Heart left ventricle (tissue), 16 donors: ENCODE data around the gene PRG3. TPM values are rescaled to one million over a fixed set of nuclear protein-coding genes. Genes with fewer than 3 reads are reported as not detected.
"Not testable (repeated sequence)": the region's sequence is repeated elsewhere in the genome, so short reads cannot be mapped to it uniquely, and the experiment has no call there.

Experiments used
- ATAC-seq, 4 donors: fragments of 200-7000 bp; cut with Tn5 transposase; one replicate each; pipeline ENCODE4 v1.9.1; 2020 to 2022; ENCODE audit warnings: moderate library complexity in 4 of 4, mild to moderate bottlenecking in 3 of 4, moderate number of reproducible peaks in 1 of 4
- DNase-seq, 5 donors: peaks; one replicate each; pipeline ENCODE4 v3.0.0-alpha.2; 2020
- H3K27ac ChIP-seq, 12 donors: fragments of 200-600 bp; sonication (generic) in 4 of 12; one replicate each; pipeline versions ENCODE4 v1.5.0 to v1.8.0; 2016 to 2022; ENCODE audit warnings: mild to moderate bottlenecking in 2 of 12
- H3K27me3 ChIP-seq, 9 donors: fragments of 200-600 bp; sonication (generic) in 2 of 9; one replicate each; pipeline versions ENCODE4 v1.5.1 to v1.8.0; 2016 to 2022; ENCODE audit warnings: mild to moderate bottlenecking in 3 of 9
- H3K36me3 ChIP-seq, 9 donors: fragments of 200-600 bp; sonication (generic) in 2 of 9; one replicate each; pipeline versions ENCODE4 v1.5.0 to v1.8.0; 2018 to 2022; ENCODE audit warnings: mild to moderate bottlenecking in 2 of 9
- H3K4me1 ChIP-seq, 12 donors: fragments of 200-600 bp; sonication (generic) in 4 of 12; one replicate each; pipeline versions ENCODE4 v1.5.0 to v1.8.0; 2016 to 2022; ENCODE audit warnings: mild to moderate bottlenecking in 3 of 12
- H3K4me3 ChIP-seq, 12 donors: fragments of 200-600 bp; sonication (generic) in 4 of 12; one replicate each; pipeline versions ENCODE4 v1.5.0 to v1.8.0; 2017 to 2022; ENCODE audit warnings: mild to moderate bottlenecking in 9 of 12, moderate library complexity in 4 of 12
- H3K9me3 ChIP-seq, 12 donors: fragments of 200-600 bp; sonication (generic) in 4 of 12; one replicate each; pipeline versions ENCODE4 v1.5.0 to v1.8.0; 2016 to 2022; ENCODE audit warnings: mild to moderate bottlenecking in 1 of 12
- POLR2A ChIP-seq, 2 donors: fragments of 450-650 bp; IDR thresholded peaks; one replicate each; pipeline ENCODE4 v1.6.1; 2017; ENCODE audit warnings: antibody characterized with exemption in 2 of 2, mild to moderate bottlenecking in 2 of 2, moderate library complexity in 2 of 2
- WGBS, 4 donors: extraction: QIAGEN DNeasy Blood & Tissue Kit in 2 of 4; methylation state at CpG; one replicate each; pipeline versions ENCODE4 v1.1.5 to v1.1.7; 2013 to 2018; 5-methylcytosine and 5-hydroxymethylcytosine counted together
- intact Hi-C, 10 donors: fragments of 100-400 bp; cut with DNase I; formaldehyde crosslinking; loops; one replicate each; pipeline versions ENCODE4 v1.11.1 to v1.14.2; 2022
- polyA plus RNA-seq, 2 donors: library from polyadenylated mRNA; stranded (reverse); fragments of 200-250 nt; gene quantifications; one replicate each; pipeline ENCODE4 v1.2.3, GENCODE V29; 2013
- total RNA-seq, 9 donors: library from RNA; depleted of rRNA in 2 of 9; stranded (reverse); fragments of >200 nt in 2 of 9; fragmentation: NEBNext Ultra II Directional in 3 of 9; extraction: Animal tissue kit (Norgen Biotek cat#: 25700) in 3 of 9; gene quantifications; one replicate each; pipeline versions ENCODE4 v1.1.0 to v1.2.4, GENCODE V29; 2016 to 2023
- TF ChIP-seq, protein P1 (sequence below), 12 donors: fragments of 200-600 bp; sonication (generic) in 4 of 12; IDR thresholded peaks; one replicate each; pipeline versions ENCODE4 v1.5.0 to v1.8.0; 2018 to 2022; ENCODE audit warnings: antibody characterized with exemption in 12 of 12, mild to moderate bottlenecking in 5 of 12
- donor health status: ischemic (EF 13 %, LVEDD 7.1; RV severe dilation, severe dysfunction).
- donor health status: healthy with polysubstance abuse.
- donor health status: DM: no; HTN: yes; CAD: no.
- donor health status: DM: no; HTN: no; CAD: no.
- donor health status: ischemic (EF 25% LVEDD 6.9; RV normal size, moderate dysfunction).
- donor health status: ischemic (EF 25% LVEDD 5.7; RV mildly dilated, moderate dysfunction).
- donor health status: healthy.
- donor health status: DM: yes; HTN: yes; CAD: no.
- donor health status: ischemic (EF 35%, LVEDD 5.7; RV mildly dilated, moderate dysfunction).
- donor health status: nonischemic (EF 11% LVEDD 7.7; RV severe dilation, severe dysfunction).
- donor health status: DM: yes; HTN: yes; CAD: no.
- donor health status: PGD.
- donor health status: ischemic (EF 29% LVEDD 5.4; RV normal size, mild dysfunction).
- donor health status: nonischemic (EF 23%, LVEDD 6.1; RV moderate dilation, normal function).

The PRG3 gene
- total and polyA plus RNA-seq, 11 donors = not detected

DNA sequence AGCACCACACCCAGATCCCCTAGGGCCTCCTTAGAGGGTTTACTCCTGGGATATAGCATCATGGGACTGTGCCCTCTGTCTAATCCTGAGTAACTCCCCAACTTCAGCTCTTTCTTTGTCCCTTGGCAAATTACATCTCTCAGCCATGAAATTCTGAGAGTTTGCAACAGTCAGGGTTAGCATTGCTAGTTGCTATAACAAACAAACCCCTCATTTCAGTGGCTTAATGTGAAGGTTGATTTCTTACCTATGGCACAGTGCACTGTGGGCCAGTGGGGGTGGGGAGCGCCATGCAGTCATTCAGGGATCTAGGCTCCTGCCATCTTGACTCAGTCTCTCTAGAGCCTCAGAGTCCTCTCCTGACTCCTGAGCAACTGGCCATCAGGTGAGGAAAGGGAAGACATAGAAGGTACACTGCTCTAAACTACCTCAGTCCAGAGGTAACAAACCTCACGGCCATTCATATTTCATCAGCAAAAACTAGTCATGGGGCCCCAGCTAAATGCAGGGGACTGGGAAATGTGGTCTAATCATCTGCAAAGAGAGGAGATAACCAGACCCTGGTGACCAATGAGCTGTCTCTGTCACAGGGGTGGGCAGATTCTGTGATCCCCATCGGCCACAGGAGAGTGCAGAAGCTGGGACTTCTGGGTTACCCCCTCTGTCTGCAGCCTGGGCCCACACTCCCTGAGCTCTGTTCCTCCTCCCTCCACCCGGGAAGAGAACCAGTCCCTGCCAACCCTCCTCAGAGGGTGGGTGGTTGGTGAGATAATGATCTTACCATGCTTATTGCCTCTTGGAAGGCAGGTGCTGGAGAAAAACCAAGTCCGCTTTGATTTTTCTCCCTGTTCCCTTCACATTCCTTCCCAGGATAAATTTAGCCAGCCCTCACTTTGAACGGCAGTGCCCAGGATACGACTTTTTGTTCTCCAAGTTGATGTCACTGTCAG lies 17.5 kb downstream of the PRG3 start:
- TF ChIP-seq, protein P1, sequence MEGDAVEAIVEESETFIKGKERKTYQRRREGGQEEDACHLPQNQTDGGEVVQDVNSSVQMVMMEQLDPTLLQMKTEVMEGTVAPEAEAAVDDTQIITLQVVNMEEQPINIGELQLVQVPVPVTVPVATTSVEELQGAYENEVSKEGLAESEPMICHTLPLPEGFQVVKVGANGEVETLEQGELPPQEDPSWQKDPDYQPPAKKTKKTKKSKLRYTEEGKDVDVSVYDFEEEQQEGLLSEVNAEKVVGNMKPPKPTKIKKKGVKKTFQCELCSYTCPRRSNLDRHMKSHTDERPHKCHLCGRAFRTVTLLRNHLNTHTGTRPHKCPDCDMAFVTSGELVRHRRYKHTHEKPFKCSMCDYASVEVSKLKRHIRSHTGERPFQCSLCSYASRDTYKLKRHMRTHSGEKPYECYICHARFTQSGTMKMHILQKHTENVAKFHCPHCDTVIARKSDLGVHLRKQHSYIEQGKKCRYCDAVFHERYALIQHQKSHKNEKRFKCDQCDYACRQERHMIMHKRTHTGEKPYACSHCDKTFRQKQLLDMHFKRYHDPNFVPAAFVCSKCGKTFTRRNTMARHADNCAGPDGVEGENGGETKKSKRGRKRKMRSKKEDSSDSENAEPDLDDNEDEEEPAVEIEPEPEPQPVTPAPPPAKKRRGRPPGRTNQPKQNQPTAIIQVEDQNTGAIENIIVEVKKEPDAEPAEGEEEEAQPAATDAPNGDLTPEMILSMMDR (IDR thresholded peaks at IDR 0.05) = no peak
- no peak for TF ChIP-seq POLR2A (IDR thresholded peaks at IDR 0.05)
- Histone ChIP-seq H3K36me3 (no peaks in the 10 kb centered on the region), H3K27me3 (peaks cover 0 to 4% (median 0%) of the 10 kb centered on the region in 9 donors), H3K27ac (no peak overlapping the region), H3K4me1 (peaks cover 0 to 8% (median under 1%) of the 10 kb centered on the region in 12 donors), H3K9me3 (no peaks in the 10 kb centered on the region), H3K4me3 (no peak overlapping the region)
- ATAC-seq = no peak
- intact Hi-C loops = no loop called here
- DNase-seq = no peak
- WGBS, 4 donors = 48 to 59% (median 52%) methylated on average over 7 of the region's 7 CpGs

DNA sequence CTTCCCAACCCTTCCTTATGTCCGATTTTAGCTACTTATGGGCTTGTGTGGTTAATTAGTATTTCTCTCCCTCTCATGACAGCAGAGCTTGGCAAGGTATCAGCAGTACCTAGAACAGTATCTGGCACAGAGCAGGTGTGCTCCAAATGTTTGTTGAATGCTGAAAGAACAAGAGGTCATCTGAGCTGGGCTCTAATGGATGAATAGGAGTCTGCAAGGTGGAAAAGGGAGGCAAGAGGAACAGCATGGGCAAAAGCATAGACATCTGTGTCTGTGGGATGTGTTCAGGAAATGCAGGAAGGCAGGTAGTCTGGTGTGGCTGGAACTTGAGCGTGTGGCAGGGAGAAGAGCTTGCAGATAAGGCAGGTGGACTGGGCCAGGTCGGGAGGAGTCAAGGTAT lies 19.0 kb downstream of the PRG3 start:
- no peak for TF ChIP-seq POLR2A (IDR thresholded peaks at IDR 0.05)
- TF ChIP-seq, protein P1 (IDR thresholded peaks at IDR 0.05) = no peak
- ATAC-seq (no peak), DNase-seq (no peak)
- no peak overlapping the region for H3K27ac ChIP-seq
- 84 to 91% (median 87%) methylated on average over 3 of the region's 3 CpGs for WGBS, 4 donors
- no peaks in the 10 kb centered on the region for H3K36me3 ChIP-seq
- no peaks in the 10 kb centered on the region for H3K9me3 ChIP-seq
- peaks cover 0 to 23% (median 12%) of the 10 kb centered on the region in 12 donors for H3K4me1 ChIP-seq
- peaks cover 0 to 4% (median 0%) of the 10 kb centered on the region in 9 donors for H3K27me3 ChIP-seq
- H3K4me3 ChIP-seq = no peak overlapping the region
- intact Hi-C loops = no loop called here

DNA sequence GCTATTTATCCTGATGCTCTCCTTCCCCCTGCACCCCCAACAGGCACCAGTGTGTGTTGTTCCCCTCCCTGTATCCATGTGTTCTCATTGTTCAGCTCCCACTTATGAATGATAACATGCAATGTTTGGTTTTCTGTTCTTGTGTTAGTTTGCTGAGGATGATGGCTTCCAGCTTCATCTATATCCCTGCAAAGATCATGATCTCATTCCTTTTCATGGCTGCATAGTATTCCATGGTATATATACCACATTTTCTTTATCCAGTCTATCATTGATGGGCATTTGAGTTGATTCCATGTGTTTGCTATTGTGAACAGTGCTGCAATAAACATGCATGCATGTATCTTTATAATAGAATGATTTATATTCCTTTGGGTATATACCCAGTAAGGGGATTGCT lies 19.5 kb downstream of the PRG3 start:
- H3K27ac ChIP-seq, H3K4me3 ChIP-seq, H3K36me3 ChIP-seq, H3K9me3 ChIP-seq, intact Hi-C loops, H3K27me3 ChIP-seq, ATAC-seq, DNase-seq: not testable (repeated sequence)
- H3K4me1 ChIP-seq = peaks cover 0 to 23% (median 14%) of the 10 kb centered on the region in 12 donors

DNA sequence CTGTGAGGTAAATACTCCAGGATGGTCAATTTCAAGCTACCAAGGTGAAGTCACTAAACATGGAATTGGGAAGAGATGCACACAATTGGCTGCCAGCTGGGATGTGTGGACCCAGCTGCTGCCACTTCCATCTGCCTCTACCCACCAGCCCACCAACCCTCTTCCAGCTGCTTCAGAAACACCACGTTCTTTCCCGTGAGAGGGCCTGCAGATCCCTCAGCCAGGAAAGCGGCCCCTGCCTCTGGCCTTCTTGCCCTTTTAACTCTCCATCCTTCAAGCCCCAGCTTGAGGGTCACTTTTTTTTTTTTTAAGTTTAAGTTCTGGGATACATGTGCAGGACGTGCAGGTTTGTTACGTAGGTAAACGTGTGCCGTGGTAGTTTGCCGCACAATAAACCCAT lies 20.0 kb downstream of the PRG3 start:
- peaks cover 0 to 23% (median 14%) of the 10 kb centered on the region in 12 donors for H3K4me1 ChIP-seq
- TF ChIP-seq, protein P1 (IDR thresholded peaks at IDR 0.05) = no peak
- TF ChIP-seq POLR2A (IDR thresholded peaks at IDR 0.05) = no peak
- H3K9me3 ChIP-seq = no peaks in the 10 kb centered on the region
- H3K36me3 ChIP-seq = no peaks in the 10 kb centered on the region
- 93 to 96% (median 94%) methylated on average over 8 of the region's 8 CpGs for WGBS, 4 donors
- intact Hi-C loops = no loop called here
- H3K27ac ChIP-seq = no peak overlapping the region
- peaks cover 0 to 4% (median 0%) of the 10 kb centered on the region in 9 donors for H3K27me3 ChIP-seq
- DNase-seq = no peak
- ATAC-seq = no peak
- no peak overlapping the region for H3K4me3 ChIP-seq
